HG03159 (cell line): ENCODE data around the gene ABAT.
A peak's percentile ranks its signal among the peaks of the same experiment; 100 is the strongest.

ENCODE experiments used
- ATAC-seq: cut with Tn5 transposase; IDR thresholded peaks from one replicate; pipeline ENCODE4 v1.9.1; 2021; ENCODE audit warnings: mild to moderate bottlenecking, moderate library complexity; ENCODE audit not compliant: unreplicated experiment

Gene ABAT

GRCh38 chr16:8808009-8808408, 133.6 kb downstream of the ABAT start:
- no peak for ATAC-seq

- ATAC-seq, result no peak
These were observed 134.4 kb downstream of the ABAT start for GRCh38 chr16:8808613-8809353.

DNA sequence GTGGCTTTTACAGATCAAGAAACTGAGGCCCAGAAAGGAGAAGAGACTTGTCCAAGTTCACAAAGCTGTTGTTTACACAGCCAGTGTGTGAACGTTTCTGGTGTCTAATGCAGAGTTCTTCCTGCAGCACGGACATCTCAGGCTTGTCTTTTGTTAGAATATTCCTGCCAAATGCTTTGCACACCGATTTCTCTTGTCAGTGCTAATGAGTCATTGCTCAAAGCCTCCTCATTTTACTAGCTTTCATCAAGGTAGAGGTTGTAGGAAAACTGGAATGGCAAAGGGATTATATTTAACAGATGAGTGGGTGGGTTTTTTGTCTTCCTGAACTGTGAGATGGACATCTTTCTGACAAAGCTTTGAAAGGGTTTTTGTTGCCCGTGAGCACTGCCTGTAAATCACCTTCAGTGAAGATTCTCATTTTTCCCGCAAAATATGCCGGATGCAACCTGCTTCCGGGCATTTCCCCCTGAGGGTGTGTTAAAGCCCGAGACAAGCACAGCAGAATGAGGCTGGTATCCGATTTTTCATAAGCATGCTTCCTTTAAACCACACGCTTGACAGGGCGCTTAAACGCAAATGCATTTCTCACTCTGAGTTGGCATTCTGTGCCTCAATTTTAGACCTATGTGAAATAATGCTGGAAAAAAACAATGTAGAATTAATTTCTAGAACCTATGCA, 137.9 kb downstream of the ABAT start:
- no peak for ATAC-seq

- ATAC-seq, result no peak
These were observed 139.8 kb downstream of the ABAT start for GRCh38 chr16:8814095-8814806.

DNA sequence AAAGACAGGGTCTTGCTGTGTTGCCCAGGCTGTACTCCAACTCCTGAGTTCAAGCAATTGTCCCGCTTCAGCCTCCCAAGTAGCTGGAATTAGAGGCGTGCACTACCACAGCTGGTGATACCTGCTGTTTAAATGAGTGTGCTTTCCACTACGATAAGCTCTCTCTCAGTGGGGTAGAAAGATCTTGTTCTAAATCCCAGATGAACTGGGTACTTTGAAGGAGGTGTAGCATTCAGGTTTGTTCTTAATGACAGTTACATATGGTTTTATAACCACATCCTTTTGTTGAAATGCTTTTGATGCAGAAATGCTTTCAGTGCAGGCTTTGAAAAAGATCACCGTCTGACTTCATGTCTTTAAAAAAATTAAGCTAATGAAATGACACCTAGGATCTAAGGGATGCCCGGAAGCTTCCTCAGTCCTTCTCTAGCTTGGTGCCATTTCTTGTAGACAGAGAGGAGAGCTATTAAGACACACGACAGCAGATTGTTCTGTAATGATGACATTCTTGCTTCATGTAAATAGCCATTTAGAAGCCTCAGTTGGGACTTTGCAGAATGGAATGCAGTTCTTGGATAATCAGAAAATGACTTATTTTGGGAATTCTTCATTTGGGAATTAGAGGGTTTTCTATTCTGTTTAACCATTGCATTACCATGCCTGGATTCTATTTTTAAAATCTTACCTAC, 142.7 kb downstream of the ABAT start:
- ATAC-seq, result no peak

DNA sequence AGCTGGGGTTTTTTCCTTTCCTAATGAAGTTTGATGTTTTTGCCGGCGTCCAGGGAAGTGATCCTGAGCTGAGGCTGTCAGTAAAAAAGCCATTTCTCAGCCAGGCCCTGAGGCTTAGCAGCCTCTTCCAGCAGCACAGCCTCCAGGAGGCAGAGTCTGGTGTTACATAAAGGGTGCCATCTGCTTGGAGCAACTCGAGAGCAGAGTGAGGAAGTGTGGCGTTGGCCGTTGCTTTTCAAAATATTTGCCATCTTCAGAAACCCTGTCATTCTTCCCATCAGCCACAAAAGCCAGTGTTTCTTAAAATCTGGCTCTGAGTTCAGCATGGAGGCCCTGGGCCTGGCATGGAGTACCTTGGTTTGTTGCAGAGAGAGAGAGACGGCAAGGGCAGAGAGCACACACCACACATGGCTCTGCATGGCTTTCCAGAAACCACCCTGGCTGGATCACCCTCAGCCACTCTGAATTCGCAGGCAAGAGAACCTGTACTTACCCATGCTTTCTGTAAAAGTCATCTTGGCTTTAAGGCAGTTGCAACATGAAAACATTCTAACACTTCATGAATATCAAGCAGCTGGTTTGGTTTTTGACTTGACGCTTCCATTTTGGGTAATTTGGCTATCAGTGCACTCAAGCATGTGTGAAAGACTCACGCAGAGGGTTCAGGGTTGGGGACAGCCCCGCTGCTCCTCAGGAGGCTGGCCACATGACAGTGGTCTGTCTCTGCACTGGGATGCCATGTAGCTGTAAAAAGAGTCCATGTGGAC, 144.3 kb downstream of the ABAT start:
- peak; percentile 68 for ATAC-seq

- ATAC-seq, result no peak
These were observed 145.1 kb downstream of the ABAT start for GRCh38 chr16:8819411-8820034.

GRCh38 chr16:8822403-8822802, 148.0 kb downstream of the ABAT start:
- ATAC-seq, result no peak

DNA sequence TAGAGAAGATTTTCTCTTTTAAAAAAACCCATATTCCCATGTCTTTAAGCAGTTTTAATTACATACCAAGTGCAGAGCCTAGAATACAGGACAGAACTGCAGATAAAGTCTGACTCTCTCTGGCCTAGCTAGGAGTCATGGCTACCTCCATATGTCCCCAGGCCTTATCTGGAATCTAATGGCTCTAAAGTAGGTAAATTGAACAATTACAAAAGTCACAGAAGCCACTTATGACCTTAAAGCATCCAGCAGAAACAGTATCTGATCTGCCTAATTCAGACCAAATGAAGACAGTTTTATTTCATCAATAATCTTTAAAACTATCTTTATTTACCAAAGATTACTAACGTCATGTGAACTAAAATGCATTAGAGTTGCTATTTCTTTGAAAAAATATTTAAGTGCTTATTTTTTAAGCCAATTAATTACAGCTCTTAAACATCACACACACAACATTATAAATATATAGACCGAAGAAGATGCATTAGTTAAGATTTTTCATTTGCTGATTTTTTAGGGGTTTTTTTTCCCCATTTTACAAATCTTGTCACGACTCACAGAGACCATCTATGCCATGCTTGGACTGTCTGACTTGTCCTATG, 152.0 kb downstream of the ABAT start:
- no peak for ATAC-seq

DNA sequence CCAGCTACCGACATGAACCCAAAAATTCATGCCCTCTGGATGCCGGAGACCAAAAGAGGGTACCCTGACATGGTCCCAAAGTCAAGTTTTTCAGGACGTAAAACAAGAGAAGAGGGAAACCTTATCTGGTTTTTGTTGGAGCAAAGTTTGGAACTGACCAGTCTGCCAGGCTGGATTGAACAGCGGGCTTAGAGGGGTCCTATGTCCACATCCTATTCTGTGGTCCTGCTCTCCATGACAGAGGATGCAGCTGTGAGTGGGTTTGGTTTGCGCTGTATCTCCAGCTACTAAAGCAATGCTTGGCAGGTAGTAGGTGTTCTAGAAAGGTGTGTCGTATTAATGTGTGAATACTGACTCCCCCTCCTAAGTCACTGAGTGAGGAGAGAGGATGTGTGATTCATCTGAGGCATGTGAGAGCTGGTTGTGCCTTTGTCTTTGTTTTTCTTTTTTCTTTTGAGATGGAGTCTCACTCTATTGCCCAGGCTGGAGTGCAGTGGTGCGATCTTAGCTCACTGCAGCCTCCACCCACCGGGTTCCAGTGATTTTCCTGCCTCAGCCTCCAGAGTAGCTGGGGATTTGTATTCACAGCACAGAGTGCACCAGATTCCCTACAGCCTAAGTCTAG, 154.2 kb downstream of the ABAT start:
- ATAC-seq, result no peak

GRCh38 chr16:8831450-8831849, 157.0 kb downstream of the ABAT start:
- ATAC-seq, result no peak

DNA sequence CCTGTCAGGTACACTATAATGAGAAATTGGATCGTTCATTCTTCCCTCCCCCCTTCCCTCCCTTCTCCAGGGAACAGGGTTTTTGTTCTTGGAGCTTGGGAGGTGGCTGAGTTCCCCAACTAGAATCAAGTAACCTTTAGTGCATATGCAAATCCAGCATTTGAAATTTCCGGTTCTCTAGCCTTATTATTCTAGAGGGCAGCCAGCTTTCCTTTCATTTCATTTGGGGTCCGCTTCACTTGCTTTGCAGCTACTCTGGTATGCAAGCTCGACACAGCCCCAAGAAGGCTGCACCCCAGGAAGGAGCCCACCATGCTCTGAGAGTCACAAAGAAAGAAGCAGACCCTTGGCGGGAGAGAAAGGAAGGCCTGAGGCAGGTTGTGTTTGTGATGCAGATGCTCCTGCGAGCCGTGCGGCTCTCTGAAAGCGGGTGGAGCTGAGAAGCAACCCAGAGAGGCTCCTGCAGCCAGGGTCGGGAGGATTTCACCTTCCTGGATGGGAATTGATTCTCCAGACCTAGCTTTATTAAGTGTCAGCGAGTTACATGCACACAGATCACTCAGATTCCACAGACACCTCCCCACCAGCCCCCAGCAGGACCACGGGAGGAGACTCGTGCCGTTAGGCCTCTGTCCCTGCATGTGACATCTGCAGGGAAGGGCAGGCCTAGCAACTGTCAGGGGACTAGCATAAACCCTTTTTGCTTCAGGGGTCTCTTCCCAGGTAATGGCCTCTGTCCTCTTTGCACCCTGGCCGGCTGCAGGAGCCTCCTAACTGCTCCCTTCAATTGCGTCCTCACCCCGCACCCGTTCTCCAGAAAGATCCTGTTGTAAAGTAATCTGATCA, 157.7 kb downstream of the ABAT start:
- no peak for ATAC-seq

GRCh38 chr16:8832717-8833105, 158.3 kb downstream of the ABAT start:
- no peak for ATAC-seq
